ENCODE data around the gene MUC13. TPM values are rescaled to one million over a fixed set of nuclear protein-coding genes. Genes with fewer than 3 reads are reported as not detected.

Gene MUC13
- total and polyA plus RNA-seq, 9 of the 15 experiments (the other 6 are each of a cell fraction or from before 2014, with no cell fraction given), result 0.09 TPM; not detected in 8

DNA sequence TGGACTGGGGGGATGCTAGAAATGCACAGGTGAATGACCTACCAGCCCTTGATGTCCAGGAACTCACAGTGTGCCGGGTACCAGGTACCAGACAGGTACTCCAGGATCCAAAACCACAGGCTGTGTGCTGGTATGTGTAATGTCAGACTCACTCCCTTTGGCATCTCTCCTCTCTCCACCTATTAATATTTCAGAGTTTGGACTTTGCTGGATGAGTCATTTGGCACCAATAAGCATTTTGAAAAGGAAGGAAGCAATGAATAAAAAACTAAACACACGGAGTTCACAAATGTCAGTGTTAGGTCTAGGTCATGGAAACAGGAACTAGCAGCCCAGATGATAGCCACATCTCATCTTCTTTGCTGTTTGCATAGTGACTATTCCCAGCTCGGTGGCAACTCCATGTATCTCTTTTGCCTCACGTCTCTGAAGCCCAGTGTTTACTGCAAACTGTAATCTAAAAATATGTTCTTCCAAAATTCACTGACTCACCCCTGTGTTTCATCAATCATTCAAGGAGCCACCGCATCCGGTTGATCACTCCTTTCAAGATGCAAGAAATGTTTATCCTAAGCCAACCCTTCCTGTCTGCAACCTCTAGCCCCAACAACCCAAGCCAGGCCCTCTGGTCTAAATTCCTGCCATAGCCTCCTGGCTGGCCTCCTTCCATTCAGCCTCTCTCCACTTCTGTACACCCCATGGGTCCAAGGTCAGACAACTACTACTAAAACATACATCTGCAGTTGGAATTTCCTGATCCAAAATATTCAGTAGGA, 55.8 kb downstream of the MUC13 start (continued):
- no peak for TF ChIP-seq CHD7 (IDR thresholded peaks at IDR 0.05; ENCODE audit: low read depth, low read length)
- no peak for TF ChIP-seq ZZZ3 (IDR thresholded peaks at IDR 0.05)
- TF ChIP-seq KDM1A (IDR thresholded peaks at IDR 0.05), result peak; percentile 43 to 57; a peak in 3 of 4 replicates
- TF ChIP-seq, protein P1, sequence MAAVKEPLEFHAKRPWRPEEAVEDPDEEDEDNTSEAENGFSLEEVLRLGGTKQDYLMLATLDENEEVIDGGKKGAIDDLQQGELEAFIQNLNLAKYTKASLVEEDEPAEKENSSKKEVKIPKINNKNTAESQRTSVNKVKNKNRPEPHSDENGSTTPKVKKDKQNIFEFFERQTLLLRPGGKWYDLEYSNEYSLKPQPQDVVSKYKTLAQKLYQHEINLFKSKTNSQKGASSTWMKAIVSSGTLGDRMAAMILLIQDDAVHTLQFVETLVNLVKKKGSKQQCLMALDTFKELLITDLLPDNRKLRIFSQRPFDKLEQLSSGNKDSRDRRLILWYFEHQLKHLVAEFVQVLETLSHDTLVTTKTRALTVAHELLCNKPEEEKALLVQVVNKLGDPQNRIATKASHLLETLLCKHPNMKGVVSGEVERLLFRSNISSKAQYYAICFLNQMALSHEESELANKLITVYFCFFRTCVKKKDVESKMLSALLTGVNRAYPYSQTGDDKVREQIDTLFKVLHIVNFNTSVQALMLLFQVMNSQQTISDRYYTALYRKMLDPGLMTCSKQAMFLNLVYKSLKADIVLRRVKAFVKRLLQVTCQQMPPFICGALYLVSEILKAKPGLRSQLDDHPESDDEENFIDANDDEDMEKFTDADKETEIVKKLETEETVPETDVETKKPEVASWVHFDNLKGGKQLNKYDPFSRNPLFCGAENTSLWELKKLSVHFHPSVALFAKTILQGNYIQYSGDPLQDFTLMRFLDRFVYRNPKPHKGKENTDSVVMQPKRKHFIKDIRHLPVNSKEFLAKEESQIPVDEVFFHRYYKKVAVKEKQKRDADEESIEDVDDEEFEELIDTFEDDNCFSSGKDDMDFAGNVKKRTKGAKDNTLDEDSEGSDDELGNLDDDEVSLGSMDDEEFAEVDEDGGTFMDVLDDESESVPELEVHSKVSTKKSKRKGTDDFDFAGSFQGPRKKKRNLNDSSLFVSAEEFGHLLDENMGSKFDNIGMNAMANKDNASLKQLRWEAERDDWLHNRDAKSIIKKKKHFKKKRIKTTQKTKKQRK (IDR thresholded peaks at IDR 0.05; ENCODE audit: borderline replicate concordance, low read depth, low read length), result no peak
- no peak for TF ChIP-seq ZNF655 (CRISPR knock-in tag; IDR thresholded peaks at IDR 0.05)
- TF ChIP-seq ATF7 (IDR thresholded peaks at IDR 0.05), result peak; percentile 60
- TF ChIP-seq ATF2 (CRISPR knock-in tag; IDR thresholded peaks at IDR 0.05), result no peak

Measured in K562 (cell line).